K562 (cell line): ENCODE results near the gene CNKSR1. TPM values are rescaled to one million over a fixed set of nuclear protein-coding genes. Genes with fewer than 3 reads are reported as not detected.

Experiments used
- BCLAF1 ChIP-seq, 2 experiments: fragments of 450-650 bp in 1 of 2; IDR thresholded peaks; 2 replicates each; pipeline ENCODE4 v1.6.1; 2011 to 2017; ENCODE audit warnings: low read depth in 2 of 2, antibody characterized with exemption in 1 of 2, borderline replicate concordance in 1 of 2, low read length in 1 of 2, mild to moderate bottlenecking in 1 of 2, mixed read lengths in 1 of 2; ENCODE audit not compliant: control insufficient read depth in 1 of 2
- CBFA2T2 ChIP-seq: fragments of 450-650 bp; conservative IDR thresholded peaks from 2 replicates; pipeline ENCODE4 v1.6.1; 2017; ENCODE audit warnings: mild to moderate bottlenecking
- ETS2 ChIP-seq: IDR thresholded peaks from 2 replicates; pipeline ENCODE4 v1.6.1; 2016; ENCODE audit warnings: borderline replicate concordance, missing genetic modification characterization, mild to moderate bottlenecking, moderate library complexity, missing compliant biosample characterization; ENCODE audit not compliant: poor library complexity, severe bottlenecking
- HMBOX1 ChIP-seq: sonication (generic); IDR thresholded peaks from 2 replicates; pipeline ENCODE4 v1.6.1; 2016
- KLF10 ChIP-seq: fragments of 250-450 bp; sonication (Bioruptor Pico); IDR thresholded peaks from 2 replicates; pipeline ENCODE4 v1.6.1; 2021; ENCODE audit warnings: matching md5 sums
- MAFG ChIP-seq: fragments of 450-650 bp; conservative IDR thresholded peaks from 2 replicates; pipeline ENCODE4 v1.6.1; 2016; ENCODE audit warnings: missing genetic modification characterization, missing compliant biosample characterization
- MITF ChIP-seq: IDR thresholded peaks from 2 replicates; pipeline ENCODE4 v1.6.1; 2014; ENCODE audit warnings: antibody characterized with exemption
- NR4A1 ChIP-seq, 2 experiments: fragments of 250-450 bp in 1 of 2; fragments of 450-650 bp in 1 of 2; sonication (Bioruptor Pico) in 1 of 2; IDR thresholded peaks; 2 replicates each; pipeline versions ENCODE4 v1.4.0 to v1.6.1; 2016 to 2020; ENCODE audit warnings: mild to moderate bottlenecking in 2 of 2, missing compliant biosample characterization in 1 of 2, missing genetic modification characterization in 1 of 2, moderate library complexity in 1 of 2
- PPARD ChIP-seq: fragments of 250-450 bp; sonication (Bioruptor Pico); IDR thresholded peaks from 2 replicates; pipeline ENCODE4 v1.8.0; 2022; ENCODE audit warnings: inconsistent platforms, mild to moderate bottlenecking, moderate library complexity
- RHOXF2B ChIP-seq: fragments of 250-450 bp; sonication (Bioruptor Pico); conservative IDR thresholded peaks from 2 replicates; pipeline ENCODE4 v1.5.1; 2021
- TAF15 ChIP-seq: fragments of 200-400 bp; formaldehyde crosslinking; IDR thresholded peaks from 2 replicates; pipeline ENCODE4 v1.6.1; 2017; ENCODE audit warnings: mild to moderate bottlenecking, low read depth, low read length, moderate library complexity
- ZKSCAN8 ChIP-seq: fragments of 200-800 bp; sonication (Bioruptor generic); IDR thresholded peaks from 2 replicates; pipeline ENCODE4 v1.6.1; 2016; ENCODE audit warnings: missing genetic modification characterization, missing compliant biosample characterization
- ZNF124 ChIP-seq: sonication (generic); formaldehyde crosslinking; IDR thresholded peaks from 2 replicates; pipeline ENCODE4 v1.8.1; 2022; ENCODE audit warnings: missing genetic modification reagents
- ZNF140 ChIP-seq: fragments of 250-450 bp; sonication (Bioruptor Pico); IDR thresholded peaks from 2 replicates; pipeline ENCODE4 v1.8.0; 2021; ENCODE audit warnings: moderate library complexity, mild to moderate bottlenecking, inconsistent platforms
- ZNF217 ChIP-seq: sonication (generic); formaldehyde crosslinking; IDR thresholded peaks from 2 replicates; pipeline ENCODE4 v1.8.0; 2022; ENCODE audit warnings: mild to moderate bottlenecking, missing genetic modification reagents
- ZNF764 ChIP-seq: fragments of 250-450 bp; sonication (Bioruptor Pico); IDR thresholded peaks from 2 replicates; pipeline ENCODE4 v1.4.0; 2020; ENCODE audit warnings: low read depth, mild to moderate bottlenecking, moderate library complexity
- polyA plus RNA-seq, 8 experiments: library from polyadenylated mRNA; depleted of rRNA in 4 of 8; stranded (reverse) in 5 of 8; unstranded in 3 of 8; fragments of >200 nt; fragmentation: Nextera tagmentation in 2 of 8; fragmentation: Illumina TruSeq in 1 of 8; extraction: Ambion mirVana in 2 of 8; extraction: Trizol in 1 of 8; gene quantifications; 2 replicates each; pipeline versions ENCODE4 v1.2.1 to v1.2.3, GENCODE V29; 2011 to 2014; ENCODE audit warnings: inconsistent platforms in 1 of 8, missing spikeins in 1 of 8
- total RNA-seq, 7 experiments: library from RNA; depleted of rRNA in 6 of 7; stranded (reverse); fragments of >200 nt in 6 of 7; fragmentation: Illumina TruSeq in 2 of 7; extraction: Trizol in 2 of 7; gene quantifications; 2 replicates each; pipeline versions ENCODE4 v1.2.1 to v1.2.3, GENCODE V29; 2011 to 2021; ENCODE audit warnings: low replicate concordance in 1 of 7
- TF ChIP-seq, protein P1 (sequence below): fragments of 200-800 bp; sonication (Bioruptor generic); IDR thresholded peaks from 2 replicates; pipeline ENCODE4 v1.6.1; 2017; ENCODE audit warnings: missing genetic modification characterization, missing compliant biosample characterization
- TF ChIP-seq, protein P2 (sequence below): fragments of 250-450 bp; sonication (Bioruptor Pico); IDR thresholded peaks from 2 replicates; pipeline ENCODE4 v1.4.0; 2020; ENCODE audit warnings: borderline replicate concordance

CNKSR1 gene
- total and polyA plus RNA-seq, 9 of the 15 experiments (the other 6 are each of a cell fraction or from before 2014, with no cell fraction given), result 0.03 to 2.8 (median 1.1) TPM

DNA sequence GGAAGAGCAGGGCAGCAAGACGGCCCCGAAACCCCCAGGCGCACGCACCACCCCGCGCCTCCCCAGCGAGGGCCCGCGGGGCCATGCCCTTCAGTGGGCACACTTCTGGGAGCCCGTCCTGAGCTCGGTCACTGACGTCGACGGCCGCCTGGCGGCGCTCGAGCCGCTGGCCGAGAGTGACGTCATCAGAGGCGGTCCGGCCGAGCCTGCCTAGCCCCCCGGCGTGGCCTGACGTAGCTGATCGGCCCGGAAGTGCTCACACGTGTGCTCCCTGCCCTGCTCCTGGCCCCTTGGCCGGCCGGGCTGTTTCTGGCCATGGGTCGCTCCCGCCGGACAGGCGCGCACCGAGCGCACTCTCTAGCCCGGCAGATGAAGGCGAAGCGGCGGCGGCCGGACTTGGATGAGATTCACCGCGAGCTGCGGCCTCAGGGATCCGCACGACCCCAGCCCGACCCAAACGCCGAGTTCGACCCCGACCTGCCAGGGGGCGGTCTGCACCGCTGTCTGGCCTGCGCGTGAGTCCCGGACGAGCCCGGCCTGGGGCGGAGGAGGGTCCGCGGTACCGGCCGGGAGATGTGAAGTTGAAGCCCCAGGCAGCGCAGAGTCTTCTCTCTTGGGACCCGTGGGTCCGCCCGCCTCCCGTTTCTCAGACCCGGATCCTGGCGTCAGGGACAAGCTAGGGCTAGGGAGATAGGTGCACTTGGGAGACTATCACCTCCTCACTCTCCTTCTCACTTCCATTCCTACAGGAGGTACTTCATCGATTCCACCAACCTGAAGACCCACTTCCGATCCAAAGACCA is 7.4 kb upstream of the CNKSR1 start, which contains the start of gene ZNF593 (continued):
- TF ChIP-seq ZNF764 (CRISPR knock-in tag) (no peak), CBFA2T2 (no peak), NR4A1 (CRISPR knock-in tag; IDR thresholded peaks at IDR 0.05) (no peak), NR4A1 (tag; IDR thresholded peaks at IDR 0.05) (0 out of 2 replicates have a peak, but pooled peaks have one; percentile 65), KLF10 (CRISPR knock-in tag) (no peak), MAFG (tag) (no peak), HMBOX1 (no peak), ETS2 (tag) (no peak), ZNF217 (CRISPR knock-in tag) (0 out of 2 replicates have a peak, but pooled peaks have one; percentile 52), BCLAF1 (IDR thresholded peaks at IDR 0.05; ENCODE audit: borderline replicate concordance in 1 of 2, control insufficient read depth in 1 of 2, low read depth in 2 of 2, low read length in 1 of 2) (no peak), ZKSCAN8 (CRISPR knock-in tag) (no peak), ZNF140 (CRISPR knock-in tag) (no peak), TAF15 (no peak), PPARD (CRISPR knock-in tag) (no peak), MITF (no peak; the same call in 1 of the 2 replicates), ZNF124 (CRISPR knock-in tag) (no peak), RHOXF2B (CRISPR knock-in tag) (no peak)
- TF ChIP-seq, protein P1, sequence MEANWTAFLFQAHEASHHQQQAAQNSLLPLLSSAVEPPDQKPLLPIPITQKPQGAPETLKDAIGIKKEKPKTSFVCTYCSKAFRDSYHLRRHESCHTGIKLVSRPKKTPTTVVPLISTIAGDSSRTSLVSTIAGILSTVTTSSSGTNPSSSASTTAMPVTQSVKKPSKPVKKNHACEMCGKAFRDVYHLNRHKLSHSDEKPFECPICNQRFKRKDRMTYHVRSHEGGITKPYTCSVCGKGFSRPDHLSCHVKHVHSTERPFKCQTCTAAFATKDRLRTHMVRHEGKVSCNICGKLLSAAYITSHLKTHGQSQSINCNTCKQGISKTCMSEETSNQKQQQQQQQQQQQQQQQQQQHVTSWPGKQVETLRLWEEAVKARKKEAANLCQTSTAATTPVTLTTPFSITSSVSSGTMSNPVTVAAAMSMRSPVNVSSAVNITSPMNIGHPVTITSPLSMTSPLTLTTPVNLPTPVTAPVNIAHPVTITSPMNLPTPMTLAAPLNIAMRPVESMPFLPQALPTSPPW (CRISPR knock-in tag), result peak; percentile 94
- TF ChIP-seq, protein P2, sequence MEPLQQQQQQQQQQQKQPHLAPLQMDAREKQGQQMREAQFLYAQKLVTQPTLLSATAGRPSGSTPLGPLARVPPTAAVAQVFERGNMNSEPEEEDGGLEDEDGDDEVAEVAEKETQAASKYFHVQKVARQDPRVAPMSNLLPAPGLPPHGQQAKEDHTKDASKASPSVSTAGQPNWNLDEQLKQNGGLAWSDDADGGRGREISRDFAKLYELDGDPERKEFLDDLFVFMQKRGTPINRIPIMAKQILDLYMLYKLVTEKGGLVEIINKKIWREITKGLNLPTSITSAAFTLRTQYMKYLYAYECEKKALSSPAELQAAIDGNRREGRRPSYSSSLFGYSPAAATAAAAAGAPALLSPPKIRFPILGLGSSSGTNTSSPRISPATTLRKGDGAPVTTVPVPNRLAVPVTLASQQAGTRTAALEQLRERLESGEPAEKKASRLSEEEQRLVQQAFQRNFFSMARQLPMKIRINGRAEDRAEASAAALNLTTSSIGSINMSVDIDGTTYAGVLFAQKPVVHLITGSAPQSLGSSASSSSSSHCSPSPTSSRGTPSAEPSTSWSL (CRISPR knock-in tag), result no peak; the same call in 1 of the 2 replicates
